NCI-H82 treated with DMSO at 0.1 percent for 48 hours (cell line): ENCODE measurements around the gene ACTR3C.

ENCODE experiments used
- DNase-seq: peaks from one replicate; lab custom pipeline; 2025; ENCODE audit not compliant: unreplicated experiment; lab: John Stamatoyannopoulos, UW

The ACTR3C gene

DNA sequence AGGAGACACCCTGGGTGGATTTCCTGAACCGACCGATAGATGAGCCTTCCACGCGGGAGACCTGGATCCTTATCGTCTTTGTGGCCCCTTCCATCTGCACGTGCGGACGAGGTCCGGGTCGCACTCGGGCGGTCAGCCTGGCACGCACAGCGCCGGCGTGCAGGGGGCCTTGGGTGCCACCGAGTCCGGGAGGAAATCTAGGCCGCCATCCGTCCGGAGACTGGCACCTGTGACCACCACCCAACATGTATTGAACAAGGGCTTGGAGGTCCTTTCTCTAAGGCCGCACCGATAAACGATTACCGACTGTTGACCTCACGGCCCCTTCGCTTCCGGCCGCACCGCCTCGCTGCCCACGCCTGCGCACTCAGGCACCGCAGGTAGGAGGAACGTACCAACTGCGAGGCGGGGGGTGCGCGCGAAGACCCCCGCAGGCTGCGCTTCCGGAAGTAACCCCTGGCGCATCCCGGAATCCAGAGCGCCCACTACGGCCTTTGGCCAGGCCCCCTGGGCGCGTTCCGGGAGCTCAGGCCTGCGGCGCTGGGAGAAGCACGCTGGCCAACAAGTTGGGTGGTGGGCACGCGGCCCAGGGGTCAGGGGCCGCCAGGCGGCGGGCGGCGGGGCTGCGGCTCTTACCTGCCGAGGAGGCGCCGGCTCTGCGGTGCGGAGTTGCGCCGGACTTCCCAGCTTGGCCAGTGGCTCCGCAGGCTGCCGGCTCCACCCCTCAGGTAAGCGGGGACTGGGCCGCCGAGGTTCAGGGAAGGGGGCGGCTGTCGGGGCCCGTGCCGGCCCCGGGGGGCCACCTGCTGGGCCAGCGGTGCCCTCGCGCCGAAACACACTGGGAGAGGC is at the start of gene ACTR3C, which contains the start of gene LRRC61:
TSS of gene ACTR3C (minus strand) at position 713 of the 849 bp plus-strand sequence. CDS start 28,249 bp downstream, outside the sequence.
TSS of gene LRRC61 (plus strand) at position 523 of the 849 bp plus-strand sequence. CDS start 13,507 bp downstream, outside the sequence.
- peak; percentile 69 for DNase-seq

DNA sequence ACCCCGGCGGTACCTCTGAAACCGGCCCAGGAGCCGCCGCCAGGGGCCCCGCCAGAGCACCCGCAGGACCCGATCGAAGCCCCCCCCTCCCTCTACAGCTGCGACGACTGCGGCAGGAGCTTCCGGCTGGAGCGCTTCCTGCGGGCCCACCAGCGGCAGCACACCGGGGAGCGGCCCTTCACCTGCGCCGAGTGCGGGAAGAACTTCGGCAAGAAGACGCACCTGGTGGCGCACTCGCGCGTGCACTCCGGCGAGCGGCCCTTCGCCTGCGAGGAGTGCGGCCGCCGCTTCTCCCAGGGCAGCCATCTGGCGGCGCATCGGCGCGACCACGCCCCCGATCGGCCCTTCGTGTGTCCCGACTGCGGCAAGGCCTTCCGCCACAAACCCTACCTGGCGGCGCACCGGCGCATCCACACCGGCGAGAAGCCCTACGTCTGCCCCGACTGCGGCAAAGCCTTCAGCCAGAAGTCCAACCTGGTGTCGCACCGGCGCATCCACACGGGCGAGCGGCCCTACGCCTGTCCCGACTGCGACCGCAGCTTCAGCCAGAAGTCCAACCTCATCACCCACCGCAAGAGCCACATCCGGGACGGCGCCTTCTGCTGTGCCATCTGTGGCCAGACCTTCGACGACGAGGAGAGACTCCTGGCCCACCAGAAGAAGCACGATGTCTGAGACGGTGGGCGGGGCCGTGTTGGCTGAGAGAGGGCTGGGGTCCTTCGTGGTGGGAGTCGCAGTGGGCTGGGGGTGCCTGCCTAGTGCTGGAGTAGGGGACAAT is 49.1 kb upstream of the ACTR3C start:
- no peak for DNase-seq

DNA sequence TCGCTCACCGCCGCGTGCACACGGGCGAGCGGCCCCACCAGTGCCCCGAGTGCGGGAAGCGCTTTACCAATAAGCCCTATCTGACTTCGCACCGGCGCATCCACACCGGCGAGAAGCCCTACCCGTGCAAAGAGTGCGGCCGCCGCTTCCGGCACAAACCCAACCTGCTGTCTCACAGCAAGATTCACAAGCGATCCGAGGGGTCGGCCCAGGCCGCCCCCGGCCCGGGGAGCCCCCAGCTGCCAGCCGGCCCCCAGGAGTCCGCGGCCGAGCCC is 48.6 kb upstream of the ACTR3C start:
- DNase-seq: no peak

DNA sequence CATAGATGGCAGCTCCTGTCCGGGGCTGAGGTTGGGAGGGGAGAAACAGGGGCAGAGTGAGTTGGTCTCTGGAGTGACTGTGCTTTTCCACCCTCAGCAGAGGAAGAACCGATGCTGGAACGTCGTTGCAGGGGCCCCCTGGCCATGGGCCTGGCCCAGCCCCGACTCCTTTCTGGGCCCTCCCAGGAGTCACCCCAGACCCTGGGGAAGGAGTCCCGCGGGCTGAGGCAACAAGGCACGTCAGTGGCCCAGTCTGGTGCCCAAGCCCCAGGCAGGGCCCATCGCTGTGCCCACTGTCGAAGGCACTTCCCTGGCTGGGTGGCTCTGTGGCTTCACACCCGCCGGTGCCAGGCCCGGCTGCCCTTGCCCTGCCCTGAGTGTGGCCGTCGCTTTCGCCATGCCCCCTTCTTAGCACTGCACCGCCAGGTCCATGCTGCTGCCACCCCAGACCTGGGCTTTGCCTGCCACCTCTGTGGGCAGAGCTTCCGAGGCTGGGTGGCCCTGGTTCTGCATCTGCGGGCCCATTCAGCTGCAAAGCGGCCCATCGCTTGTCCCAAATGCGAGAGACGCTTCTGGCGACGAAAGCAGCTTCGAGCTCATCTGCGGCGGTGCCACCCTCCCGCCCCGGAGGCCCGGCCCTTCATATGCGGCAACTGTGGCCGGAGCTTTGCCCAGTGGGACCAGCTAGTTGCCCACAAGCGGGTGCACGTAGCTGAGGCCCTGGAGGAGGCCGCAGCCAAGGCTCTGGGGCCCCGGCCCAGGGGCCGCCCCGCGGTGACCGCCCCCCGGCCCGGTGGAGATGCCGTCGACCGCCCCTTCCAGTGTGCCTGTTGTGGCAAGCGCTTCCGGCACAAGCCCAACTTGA is 48.0 kb upstream of the ACTR3C start:
- no peak for DNase-seq

DNA sequence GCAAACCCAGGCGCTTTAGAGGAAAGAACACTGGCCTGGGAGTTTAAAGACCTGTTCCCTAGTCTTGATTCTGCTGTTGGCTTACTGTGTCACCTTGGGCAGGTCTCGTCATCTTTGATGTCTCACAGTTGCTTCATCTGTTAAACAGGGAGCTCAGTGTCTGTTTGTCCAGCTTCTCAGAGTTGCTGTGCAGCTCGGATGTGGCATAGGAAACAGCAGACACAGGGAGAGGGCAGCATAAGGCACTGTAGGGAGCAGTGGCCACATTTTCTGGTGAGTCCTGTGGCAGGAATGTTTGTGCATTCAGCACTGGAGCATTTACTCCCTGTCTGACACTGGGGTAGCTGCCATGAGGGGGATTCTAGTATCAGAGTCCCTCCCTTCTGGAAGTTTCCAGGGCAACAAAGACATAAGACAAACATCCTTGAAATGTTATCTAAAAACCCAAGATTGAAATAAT is 47.3 kb upstream of the ACTR3C start:
- no peak for DNase-seq

DNA sequence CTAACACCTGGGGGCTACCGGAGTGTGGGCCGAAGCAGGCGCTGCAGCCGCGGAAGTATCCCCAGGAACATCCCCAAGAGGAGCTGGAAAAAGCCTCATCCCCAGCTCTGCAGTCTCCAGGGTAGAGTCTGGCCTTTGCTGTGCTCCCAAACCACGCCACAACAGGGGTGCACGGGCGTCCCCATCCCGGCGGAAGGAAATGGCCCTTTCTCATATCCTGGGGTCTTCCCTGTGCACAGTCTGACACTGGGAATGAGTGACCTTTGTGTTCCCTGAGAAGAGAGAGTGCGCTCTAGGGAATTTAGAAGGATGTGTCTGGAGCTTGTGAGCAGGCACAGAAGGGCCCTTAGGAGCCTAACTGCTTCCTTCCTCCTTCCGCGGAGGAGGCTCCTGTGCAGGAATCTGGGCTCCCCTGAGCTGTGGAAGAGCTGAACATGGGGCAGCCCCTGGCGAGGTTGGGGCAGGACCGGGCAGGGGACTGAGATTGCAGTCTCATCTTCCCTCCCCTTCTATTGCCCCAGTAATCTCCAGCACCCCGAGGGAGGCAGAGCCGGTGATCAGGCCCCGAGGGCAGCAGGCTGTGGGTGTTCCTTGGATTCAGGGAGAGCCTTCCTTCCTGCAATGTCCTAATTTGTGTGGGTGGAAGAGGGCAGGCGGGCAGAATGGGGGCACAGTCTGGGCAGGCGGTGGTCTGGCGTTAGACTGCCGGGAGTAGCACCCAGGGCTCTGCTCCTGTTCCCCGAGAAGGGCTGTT is 46.6 kb upstream of the ACTR3C start:
- DNase-seq: no peak

DNA sequence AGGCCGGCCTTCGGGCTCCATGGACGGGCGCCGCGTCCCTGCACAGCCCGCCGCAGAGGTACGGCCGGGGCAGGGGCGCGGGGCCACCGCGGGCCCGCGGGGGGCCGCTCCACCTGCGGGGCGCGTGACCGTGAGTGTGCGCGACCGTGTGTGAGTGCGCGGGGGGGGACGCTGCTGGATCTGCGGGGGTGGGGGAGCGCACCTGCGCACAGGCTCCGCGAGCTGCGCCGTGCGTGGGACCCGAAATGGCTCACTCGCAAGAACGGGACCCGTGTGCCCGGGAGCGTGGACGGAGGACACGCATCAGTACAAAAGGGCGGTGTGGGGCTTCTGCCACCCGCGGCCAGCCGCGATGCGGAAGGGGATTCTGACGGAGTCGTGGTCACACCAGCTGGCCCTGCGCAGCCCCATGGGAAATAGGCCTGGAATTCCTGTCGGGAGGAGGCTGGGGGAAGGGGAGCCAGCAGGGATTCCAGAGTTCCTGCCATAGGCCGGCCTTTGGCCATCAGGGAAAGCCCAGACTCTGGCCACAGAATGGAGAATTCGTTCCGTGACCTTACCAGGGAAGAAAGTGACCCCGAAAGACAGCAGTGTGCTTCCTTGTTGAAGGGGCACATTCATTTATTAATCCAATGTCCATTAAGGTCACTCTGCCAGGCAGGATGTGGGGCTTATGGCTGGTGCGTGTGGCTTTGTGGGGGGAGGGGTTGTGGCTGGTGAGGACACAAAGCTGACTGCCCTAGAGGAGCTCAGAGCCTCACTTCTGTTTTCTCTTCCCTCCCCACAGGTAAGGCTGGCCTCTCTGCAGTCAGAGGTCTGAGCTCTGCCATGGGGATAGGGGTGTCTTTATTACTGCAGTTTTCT is 45.8 kb upstream of the ACTR3C start:
- peak; percentile 59 for DNase-seq

DNA sequence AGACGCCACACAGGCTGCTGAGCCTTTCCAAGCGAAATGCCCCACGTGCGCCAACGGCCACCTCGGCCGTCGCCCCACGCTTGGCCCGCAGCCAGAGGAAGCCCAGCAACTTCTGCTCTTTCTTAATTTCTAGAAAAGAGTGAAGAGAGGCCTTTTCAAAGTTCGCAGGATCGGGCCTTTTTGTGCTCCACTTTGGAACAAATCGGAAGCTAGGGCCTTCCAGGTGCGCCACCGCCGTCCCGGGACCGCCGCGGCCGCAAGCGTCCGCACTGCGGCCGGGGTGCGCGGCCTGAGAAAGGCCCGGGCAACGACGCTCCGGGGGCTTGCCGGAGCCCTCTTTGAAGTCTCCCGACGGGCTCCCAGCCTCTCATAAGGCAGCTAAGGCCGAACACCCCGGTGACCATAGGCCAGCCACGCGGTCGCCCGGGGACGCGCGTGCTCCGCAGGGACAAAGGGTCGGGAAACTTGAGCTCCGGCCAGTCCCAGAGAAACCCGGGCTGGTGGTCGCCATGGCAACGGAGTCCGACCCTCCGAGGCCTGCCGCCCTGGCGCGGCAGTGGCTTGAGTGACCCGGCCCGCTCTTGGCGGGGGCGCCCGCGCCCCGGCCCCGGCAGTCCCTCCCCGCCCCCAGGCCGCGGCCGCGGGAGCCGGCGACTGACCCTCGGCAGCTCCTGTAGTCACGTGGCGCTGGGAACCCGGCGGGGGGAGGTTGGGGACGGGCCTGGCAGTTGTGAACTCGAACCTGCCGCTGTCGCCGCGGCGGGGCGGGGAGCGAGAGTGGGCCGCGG is 44.9 kb upstream of the ACTR3C start, which contains the start of gene REPIN1:
TSS of gene REPIN1 (plus strand) at position 727 of the 788 bp plus-strand sequence. CDS start 890 bp downstream, outside the sequence.
- peak; percentile 46 for DNase-seq

DNA sequence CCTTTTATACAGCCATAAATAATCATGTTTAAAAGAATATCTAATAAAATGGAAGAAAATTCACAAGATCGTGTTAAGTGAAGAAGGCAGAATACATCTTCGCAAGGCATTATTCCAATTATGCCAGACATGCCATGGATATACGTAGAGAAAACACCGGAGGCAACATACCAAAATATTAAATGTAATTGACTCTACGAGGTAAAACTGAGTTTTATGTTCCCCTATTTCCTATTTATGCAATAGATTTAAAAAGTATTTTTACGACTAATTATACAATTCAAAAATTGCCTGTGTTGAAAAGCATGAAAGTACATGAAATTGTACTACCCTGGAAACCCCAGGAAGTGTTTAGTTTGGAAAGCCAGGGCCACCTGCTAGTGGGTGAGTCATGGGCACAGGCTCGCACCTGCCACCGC is 44.3 kb upstream of the ACTR3C start:
- peak; percentile 31 for DNase-seq

DNA sequence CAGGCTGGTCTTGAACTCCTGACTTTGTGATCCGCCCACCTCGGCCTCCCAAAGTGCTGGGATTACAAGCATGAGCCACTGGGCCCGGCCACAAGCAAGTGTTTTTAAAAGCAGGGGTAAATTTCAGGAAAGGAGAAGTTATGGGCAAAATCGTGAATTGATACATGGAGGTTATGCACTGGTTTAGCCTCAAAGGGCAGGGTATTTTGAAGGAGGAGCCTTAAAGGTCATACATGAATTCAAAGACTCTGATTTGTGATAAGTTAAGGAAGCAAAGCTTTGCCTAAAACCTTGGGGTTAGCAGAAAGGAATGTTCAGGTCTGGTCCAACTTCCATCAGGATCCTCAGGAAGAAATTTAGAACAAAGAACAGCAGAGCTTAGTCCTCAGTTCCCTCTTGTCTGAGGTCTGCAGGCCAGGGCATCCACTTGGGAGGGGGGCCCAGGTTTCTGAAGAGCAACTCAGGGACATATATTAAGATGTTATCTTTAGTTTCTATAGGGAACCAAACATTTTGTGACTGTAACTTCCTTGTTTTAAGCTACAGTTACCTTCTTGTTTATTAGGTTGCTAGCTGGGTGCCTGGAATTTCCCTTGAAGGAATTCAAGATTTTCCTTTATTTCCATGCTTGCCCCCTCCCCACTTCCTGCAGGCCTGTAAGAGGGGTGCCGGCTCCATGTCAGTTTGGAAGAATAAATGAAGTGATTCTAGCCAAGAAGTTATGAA is 42.5 kb upstream of the ACTR3C start:
- DNase-seq: no peak

DNA sequence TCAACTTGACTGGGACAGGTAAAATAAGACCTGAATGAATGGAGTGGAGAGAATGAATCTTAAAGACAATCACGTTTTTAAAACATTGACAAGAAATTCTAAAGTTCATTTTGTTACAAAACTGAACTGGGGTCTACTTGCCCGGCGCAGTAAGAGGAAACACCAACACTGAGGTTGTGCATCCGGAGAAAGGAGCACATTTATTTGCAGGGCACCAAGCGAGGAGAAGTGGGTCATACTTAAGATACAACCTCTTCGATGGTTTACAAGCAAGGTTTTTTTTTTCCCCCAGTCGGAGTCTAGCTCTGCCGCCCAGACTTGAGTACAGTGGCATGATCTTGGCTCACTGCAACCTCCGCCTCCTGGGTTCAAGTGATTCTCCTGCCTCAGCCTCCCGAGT is 41.8 kb upstream of the ACTR3C start:
- DNase-seq: no peak

DNA sequence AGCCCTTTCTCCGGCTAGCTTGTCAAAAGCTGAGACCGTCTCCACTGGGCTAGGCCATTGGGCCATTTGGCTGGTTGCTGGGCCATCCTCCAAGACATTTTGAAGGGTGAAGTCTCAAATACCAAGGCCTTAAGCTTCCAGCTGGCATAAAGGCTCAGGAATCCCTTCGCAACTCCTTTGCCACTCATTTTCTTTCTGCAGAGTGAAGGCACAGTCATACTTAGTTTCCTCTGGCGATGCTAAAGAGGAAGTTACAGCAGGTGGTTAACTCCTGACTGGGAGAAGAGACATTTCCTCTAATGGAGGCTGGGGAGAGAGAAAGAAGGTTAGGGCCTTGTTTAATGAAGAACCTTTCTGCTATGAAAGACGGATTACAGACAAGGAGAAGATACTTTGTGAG is 40.5 kb upstream of the ACTR3C start:
- no peak for DNase-seq

DNA sequence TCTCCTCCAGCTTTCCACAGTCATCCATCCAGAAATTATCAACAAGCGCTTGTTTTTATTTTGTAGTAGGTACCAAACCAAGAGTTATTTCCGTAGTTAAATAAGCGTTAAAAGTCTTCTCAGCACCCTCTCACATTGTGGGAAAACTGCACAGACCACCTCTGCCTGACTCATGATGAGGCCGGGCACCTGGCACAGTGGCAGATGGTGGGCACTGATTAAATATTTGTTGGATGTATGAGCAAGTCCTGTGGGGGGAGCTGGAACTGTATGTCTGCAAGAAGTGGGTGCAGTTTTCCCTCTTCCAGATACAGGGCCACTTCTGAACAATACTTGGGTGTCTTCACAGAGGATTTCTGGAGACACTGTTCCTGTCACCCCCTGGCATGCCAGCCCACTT is 40.0 kb upstream of the ACTR3C start:
- DNase-seq: no peak

DNA sequence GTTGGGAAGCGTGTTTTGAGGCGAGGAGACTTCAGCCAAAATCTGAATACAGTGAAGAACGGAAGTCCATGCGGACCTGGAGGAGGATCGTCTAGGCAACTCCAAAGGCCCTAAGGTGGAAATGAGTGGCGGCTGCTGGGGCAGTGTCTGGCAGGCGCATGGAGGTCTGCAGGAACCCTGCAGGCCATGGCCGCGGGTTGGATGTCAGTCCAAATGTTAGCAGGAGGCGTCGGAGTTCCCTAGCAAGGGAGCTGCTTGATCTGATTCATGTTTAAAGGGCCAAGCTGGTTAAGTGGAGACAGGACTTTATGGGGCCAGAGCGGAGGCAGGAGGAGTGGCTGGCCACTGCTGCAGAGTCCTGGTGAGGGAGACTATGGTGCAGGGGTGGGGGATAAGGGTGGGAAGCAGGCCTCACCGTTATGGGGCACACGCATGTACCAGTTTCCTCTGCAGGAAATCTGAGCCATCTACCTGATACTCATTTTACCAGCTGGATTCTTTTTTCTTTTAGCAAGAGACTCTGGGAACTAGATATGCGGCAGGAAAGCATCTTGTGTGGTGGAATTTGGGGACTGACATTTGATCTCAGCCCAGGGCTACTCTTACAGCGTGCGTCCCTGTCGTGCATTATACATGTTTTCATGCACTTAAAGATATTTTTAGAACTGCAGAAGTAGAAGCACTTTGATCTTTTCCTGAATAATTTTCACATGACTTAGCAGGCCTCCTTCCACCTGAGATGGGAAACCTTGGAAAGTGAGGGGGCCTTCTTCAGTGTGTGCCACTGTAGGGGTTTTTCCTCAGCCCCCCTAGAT is 38.7 kb upstream of the ACTR3C start:
- DNase-seq: no peak

DNA sequence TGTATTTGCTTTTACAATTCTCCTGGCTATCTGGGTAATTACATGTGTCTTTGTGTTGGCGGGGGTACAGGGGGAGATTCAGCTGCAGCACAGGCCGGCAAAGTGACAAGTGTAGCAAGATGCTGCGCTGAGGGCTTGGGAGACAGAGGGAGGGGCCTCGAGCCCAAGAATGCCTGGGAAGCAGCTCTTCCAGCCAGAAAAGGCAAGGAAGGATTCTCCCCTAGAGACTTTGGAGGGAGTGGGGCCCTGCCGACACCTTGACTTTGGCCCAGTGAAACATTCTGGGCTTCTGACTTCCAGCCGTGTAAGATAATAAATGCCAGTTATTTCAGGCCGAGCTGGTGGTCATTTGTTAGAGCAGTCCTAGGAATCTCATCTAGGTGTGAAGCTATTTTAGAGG is 38.1 kb upstream of the ACTR3C start:
- no peak for DNase-seq

DNA sequence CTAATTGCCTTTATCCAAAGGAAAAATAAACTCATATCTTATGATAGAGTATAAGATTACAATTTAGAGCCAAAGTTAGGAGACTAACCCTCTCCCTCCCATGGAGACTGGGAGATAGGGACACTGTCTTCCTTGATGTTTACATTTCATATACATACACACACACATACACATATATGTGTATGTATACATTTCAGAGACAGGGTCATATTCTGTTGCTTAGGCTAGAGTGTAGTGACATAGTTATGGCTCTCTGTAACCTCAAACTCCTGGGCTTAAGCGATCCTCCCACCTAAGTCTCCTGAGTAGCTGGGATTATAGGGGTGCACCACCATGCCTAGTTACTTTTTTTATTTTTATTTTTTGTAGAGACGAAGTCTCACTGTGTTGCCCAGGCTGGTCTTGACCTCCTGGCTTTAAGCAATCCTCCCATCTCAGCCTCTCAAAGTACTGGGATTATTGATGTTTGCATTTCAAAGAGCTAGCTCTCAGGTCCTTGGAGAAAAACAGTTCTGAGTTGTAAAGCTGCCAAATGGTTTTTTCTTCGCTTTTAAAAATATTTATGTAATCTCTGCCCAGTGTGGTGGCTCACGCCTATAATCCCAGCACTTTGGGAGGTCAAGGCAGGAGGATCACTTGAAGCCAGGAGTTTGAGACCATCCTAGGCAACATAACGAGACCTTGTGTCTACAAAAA is 37.2 kb upstream of the ACTR3C start:
- DNase-seq: no peak
